Spleen (tissue), 7 donors: ENCODE measurements around the gene IFT88.

ENCODE experiments used
- POLR2A ChIP-seq, 3 donors: fragments of 450-650 bp; IDR thresholded peaks; one replicate each; pipeline ENCODE4 v1.5.1; 2017; ENCODE audit warnings: antibody characterized with exemption in 3 of 3, mild to moderate bottlenecking in 1 of 3
- POLR2AphosphoS5 ChIP-seq, 3 donors: sonication (generic); formaldehyde crosslinking; IDR thresholded peaks; one replicate each; pipeline ENCODE4 v1.5.1; 2017; ENCODE audit warnings: antibody characterized with exemption in 3 of 3
- TF ChIP-seq, protein P1 (sequence below), 11 experiments: fragments of 200-600 bp in 7 of 11; fragments of 450-650 bp in 4 of 11; sonication (generic) in 4 of 11; IDR thresholded peaks in 8 of 11; conservative IDR thresholded peaks in 3 of 11; 1 replicate in 7 of 11; 2 replicates in 4 of 11; pipeline versions ENCODE4 v1.4.0 to v1.8.0; 2016 to 2021; ENCODE audit warnings: antibody characterized with exemption in 11 of 11, inconsistent platforms in 4 of 11, mild to moderate bottlenecking in 1 of 11
- donor health status: DM: no; HTN: no; CAD: no; lungs with moderate emphysema.
- donor health status: DM: no; HTN: no; CAD: no.
- donor health status: DM: no; HTN: no; CAD: no.

DNA sequence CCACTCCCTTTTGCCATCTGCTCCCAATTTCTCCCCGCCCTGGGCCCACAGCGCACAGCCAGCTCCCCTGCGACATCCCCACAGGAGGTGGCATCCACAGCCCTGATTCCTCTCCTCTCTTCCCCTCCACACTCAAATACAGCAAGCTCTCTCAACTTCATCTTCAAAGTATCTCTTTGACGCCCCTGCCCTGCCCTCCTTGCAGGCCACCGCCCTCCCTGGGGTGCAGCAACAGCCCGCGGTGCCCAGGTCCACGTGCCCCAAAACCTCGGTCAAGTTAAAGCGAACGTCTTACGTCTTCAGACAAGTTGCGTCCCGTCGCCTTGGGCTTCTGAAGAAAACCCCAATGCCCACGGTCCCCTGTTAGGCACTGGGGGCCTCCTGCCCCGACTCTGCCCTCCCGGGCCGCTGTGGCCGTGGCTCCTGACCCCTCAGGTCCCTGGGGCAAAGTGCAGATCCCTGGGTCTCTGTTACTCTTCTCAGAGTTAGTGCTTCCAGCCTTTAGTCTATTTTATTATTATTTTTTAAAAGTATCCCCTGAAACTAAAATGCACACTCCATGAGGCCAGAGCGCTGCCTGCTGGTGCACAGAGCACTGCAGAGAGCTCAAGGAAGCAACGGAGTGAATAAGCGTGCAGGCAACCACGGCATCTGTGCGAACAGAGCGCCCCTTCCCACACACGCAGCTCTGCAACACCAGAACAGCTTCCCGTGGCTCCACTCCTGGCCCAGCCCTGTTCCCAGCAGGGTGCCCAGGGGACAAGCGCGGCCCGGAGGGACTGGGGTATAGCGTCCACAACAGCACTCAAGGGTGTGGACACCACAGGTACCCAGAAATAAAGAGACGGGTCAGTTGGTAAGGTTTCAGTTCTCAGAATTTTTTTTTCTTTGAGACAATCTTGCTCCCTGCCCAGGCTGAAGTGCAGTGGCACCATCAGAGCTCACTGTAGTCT lies 163.0 kb downstream of the IFT88 start:
- no peak for TF ChIP-seq POLR2AphosphoS5 (IDR thresholded peaks at IDR 0.05)
- TF ChIP-seq, protein P1, sequence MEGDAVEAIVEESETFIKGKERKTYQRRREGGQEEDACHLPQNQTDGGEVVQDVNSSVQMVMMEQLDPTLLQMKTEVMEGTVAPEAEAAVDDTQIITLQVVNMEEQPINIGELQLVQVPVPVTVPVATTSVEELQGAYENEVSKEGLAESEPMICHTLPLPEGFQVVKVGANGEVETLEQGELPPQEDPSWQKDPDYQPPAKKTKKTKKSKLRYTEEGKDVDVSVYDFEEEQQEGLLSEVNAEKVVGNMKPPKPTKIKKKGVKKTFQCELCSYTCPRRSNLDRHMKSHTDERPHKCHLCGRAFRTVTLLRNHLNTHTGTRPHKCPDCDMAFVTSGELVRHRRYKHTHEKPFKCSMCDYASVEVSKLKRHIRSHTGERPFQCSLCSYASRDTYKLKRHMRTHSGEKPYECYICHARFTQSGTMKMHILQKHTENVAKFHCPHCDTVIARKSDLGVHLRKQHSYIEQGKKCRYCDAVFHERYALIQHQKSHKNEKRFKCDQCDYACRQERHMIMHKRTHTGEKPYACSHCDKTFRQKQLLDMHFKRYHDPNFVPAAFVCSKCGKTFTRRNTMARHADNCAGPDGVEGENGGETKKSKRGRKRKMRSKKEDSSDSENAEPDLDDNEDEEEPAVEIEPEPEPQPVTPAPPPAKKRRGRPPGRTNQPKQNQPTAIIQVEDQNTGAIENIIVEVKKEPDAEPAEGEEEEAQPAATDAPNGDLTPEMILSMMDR (IDR thresholded peaks at IDR 0.05 in 8 of 11, conservative IDR thresholded peaks at IDR 0.05 in 3 of 11) = no peak
- no peak for TF ChIP-seq POLR2A (IDR thresholded peaks at IDR 0.05)
